NCI-H1930 (cell line): ENCODE measurements around the gene ACAN.

Experiments used
- DNase-seq, 2 experiments: peaks; one replicate each; lab custom pipeline; 2025; lab: John Stamatoyannopoulos, UW

ACAN gene

GRCh38 chr15:88803241-88803919 lies at the start of gene ACAN:
Gene ACAN (plus strand): TSS chr15:88803436. CDS start chr15:88836207, 32,771 bp downstream.
- DNase-seq, result no peak

DNA sequence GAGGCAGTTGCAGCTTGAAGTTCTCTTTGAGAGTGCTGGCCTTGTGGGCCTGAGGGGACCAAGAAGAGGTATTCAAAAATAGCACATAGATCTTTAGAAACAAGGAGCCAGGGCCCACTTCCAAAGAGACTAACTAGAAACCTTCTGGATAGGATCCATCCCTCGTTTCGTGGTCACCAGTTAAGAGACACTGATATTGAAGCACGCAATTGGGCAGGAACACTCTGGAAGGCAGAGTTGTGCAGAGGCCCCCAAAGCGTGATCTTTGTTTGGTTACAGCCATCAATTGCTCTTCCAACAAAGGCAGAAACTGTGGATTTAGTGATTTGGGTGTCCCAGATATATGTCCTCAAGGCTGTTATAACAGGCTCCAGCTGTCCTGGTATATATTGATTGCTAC lies 46.7 kb upstream of the ACAN start:
- no peak for DNase-seq

DNA sequence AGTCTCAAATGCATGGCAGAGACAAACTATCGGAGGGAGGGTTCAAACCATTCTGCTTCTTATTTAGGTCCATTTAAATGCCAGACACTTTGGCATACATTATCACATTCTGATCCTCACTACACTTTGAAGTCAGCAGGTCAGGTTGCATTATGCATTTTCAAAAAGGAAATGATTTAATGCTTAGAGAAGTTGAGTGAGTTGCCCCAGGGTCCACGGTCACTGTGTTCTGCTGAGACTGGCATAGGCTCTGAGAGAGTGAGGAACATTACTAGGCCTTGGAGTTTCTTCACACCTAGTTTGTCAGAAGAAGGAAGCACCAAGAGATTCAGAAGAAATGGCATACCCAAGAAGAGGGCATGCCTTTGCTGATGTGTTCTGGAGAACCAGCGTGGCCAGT lies 46.3 kb upstream of the ACAN start:
- DNase-seq, result no peak

DNA sequence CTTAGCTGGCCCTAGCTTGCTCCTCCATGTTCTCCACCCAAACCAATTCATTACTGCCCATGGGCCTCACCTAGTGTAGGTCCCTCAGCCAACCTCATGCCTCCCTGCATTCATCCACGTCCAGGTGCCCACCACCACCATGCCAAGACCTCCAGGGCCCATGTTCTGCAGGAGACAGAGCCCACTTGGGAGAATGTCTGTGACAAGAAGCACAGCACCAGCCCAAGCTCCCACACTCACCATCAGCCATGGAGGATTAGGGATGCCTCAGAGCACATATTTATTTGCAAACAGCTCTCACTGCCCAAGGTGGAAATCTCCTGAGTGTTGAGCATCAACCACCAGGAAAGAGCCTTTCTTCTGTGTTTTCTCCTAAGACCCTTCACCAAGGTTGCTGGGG lies 43.4 kb upstream of the ACAN start:
- no peak for DNase-seq

DNA sequence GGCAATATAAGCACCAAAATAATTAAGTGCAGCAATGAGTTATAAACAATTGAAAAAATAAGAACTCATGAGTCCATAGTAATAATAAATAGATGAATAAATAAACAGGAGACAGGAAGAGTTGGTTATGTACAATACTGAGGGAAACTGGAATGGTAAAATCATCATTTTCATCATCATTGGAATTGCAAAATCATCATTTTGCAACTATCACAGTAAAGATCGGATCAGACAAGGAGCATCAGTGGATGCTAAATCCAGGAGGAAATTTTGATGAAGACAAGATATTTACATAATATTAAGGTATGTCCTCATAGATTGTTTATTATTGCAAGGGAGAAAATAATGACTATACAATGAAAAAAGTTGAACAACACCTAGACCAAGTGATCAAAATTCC lies 38.8 kb upstream of the ACAN start:
- no peak for DNase-seq

DNA sequence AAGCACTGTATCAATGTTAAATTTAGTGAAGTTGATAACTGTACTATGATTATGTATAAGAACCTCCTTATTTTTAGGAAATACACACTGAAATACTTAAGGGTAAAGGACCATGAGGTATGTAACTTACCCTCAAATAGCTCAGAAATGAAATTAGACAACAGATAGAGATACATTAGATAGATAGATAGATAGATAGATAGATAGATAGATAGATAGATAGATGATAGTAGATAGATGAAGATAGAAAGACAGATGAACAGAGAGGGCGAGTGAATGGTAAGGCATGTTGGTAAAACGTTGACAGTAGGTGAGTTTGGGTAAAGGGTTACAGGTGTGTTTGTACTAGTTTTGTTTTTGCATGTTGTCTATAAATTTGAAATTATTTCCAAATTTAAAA lies 38.0 kb upstream of the ACAN start:
- no peak for DNase-seq

GRCh38 chr15:88769161-88769971 lies 33.9 kb upstream of the ACAN start:
- DNase-seq, result no peak

GRCh38 chr15:88775776-88776175 lies 27.5 kb upstream of the ACAN start:
- DNase-seq, result no peak

GRCh38 chr15:88776646-88777045 lies 26.6 kb upstream of the ACAN start:
- no peak for DNase-seq

DNA sequence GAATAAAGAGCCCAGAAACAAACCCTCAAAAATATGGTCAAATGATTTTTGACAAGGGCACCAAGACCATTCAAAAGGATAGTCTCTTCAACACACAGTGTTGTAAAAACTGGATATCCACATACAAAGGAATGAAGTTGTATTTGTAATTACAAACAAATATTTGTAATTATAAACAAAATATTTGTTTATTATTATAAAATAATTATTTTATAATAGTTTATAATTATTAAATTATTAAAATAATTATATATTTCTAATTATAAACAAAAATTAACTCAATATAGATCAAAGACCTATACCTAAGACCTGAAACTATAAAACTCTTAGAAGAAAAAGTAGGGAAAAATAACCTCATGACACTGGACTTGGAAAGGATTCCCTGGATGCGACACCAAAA lies 23.3 kb upstream of the ACAN start:
- no peak for DNase-seq

GRCh38 chr15:88782465-88782864 lies 20.8 kb upstream of the ACAN start:
- no peak for DNase-seq

DNA sequence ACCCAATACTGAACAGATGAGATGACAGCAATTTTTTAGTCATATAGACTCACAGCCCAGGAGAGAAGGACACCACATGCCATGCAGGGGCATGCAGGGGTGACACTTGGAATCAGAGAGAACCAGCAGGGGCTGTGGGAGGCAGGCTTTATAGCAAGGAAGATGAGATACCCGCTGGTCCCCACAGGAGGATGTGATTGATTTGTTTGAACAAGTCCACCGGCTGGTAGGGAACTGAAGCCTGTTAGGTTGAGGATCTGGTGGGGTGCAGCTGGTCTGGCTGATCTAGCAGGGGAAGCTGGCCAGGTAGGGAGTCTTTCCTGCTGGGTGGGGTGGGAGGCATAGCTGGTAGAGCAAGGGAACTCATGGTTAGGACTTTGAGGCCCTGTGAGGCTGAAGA lies 18.0 kb upstream of the ACAN start:
- DNase-seq, result no peak

DNA sequence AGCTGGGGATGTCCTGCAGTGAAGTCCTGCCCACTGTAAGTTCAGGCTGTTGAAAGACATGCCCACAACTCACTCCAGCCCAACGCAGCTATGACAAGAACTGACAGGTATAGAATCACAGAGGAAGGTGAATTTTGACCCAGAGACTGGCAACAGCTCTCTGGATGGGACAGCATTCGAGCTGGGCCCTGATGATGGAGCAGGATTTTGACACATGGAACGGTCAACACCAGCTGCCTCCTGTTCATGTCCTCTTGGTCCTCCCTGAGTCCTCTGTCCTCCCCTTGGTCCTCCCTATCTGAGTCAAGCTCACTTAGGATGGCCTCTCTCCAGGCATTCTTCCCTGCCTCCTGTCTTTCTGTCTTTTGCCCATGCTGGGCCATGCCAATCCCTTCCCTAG lies 15.2 kb upstream of the ACAN start:
- no peak for DNase-seq

DNA sequence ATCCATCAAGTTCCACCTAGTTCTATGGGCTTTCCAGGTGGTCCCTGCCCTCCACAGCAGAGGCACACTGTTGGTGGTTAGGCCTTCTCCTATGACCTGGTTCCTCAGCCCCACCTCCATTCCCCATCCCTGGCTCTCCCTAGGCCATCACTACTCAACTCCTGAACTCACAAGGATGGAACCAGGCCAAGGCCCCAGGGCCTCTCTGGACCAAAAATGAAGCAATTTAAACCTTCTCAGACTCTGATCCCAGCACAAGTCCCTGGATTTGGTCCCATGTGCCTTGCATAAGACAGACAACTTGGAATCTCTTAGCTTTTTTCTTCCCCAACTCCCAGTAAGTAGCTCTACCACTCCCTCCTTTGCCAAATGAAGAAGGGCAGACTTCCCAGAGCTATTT lies 14.4 kb upstream of the ACAN start:
- DNase-seq, result no peak

- DNase-seq, result no peak
Measured at GRCh38 chr15:88790486-88790885, 12.8 kb upstream of the ACAN start.

- no peak for DNase-seq
Measured at GRCh38 chr15:88791637-88792036, 11.6 kb upstream of the ACAN start.

DNA sequence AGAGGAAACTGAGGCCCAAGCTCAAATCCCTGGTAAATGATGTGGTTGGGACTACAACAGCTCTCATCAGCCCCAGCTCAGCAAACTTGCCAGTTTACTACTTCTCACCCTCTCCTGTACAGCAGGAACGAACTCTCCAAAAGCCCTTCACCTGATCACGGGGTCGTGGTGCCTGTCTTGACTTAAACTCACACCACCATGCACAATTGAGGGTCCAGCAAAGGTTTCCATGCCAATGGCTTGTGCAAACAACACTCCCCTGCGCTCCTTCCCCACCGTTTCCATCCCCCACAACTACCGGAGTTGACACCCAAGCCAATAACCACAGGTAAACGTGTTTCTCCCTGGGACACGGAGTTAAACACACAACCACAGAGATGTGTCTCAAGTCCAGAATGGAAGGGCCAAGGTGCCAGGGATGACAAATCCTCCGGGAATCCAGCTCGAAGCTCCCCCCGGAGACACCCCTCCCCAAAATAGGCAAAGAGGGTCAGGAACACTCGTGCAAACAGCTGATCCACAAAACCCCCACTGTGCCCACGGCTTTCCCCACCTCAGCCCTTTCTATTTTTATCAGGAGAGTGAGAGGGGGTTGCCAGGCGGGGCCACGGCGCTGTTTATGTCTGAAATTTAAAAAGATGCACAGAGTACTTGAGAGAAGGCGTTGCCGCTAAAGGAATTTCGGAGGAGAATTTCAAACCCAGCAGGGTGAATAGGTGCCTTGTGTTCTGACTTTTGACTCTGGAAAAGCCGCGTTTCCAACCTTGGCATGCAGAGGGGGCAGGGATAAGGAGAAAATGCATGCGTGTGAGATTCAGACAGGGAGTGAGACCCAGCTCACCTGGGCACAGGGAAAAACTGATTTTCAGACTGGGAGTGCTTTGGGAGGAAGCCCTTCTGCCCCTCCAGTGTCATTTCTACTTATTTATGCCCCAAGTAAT lies 10.6 kb upstream of the ACAN start:
- DNase-seq, result no peak

DNA sequence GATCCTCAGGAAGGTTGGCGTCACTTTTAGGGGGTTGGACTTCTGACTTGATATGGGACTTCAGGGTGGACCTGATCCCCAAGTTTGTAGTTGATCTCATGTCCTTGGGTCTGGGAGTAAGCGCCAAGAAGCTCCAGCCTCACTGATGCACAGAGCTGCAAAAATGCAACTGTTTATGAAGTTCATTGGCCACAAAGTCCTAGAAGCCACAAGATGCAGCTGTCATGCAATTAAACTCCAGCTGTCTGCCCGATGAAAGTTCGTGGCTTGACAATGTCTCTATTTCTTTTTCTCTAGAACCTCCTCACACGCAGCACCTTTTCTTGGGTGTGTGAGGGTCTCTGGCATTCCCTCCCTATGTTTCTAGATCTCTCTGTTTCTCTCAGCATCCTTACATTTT lies 9.2 kb upstream of the ACAN start:
- DNase-seq, result no peak

- DNase-seq, result no peak
Measured at GRCh38 chr15:88797663-88798339, 5.4 kb upstream of the ACAN start.

- no peak for DNase-seq
Measured at GRCh38 chr15:88799341-88799740, 3.9 kb upstream of the ACAN start.

GRCh38 chr15:88800026-88800425 lies 3.2 kb upstream of the ACAN start:
- DNase-seq, result no peak

DNA sequence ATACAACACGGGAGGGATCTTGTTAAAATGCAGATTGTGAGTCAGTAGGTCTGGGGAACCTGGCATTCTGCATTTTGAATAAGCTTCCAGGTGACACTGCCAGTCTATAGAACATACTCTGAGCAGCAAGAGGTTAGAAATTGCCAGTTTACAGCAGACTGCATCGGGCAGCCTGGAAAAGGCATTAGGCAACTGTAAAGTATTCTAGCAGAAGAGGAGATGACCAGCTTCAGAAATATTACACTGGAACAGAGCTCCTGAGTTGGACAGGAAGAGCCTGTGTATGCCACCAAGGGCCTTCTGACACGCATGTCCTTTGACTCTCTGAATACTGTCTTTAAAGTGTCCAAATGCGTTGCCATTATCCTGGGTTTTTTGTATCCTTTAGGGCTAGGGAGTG lies 2.5 kb upstream of the ACAN start:
- no peak for DNase-seq
